Suprapubic skin (tissue), 4 donors: ENCODE data around the gene HYAL2. TPM values are rescaled to one million over a fixed set of nuclear protein-coding genes. Genes with fewer than 3 reads are reported as not detected.
"Not testable (repeated sequence)": the region's sequence is repeated elsewhere in the genome, so short reads cannot be mapped to it uniquely, and the experiment has no call there.

Experiments used
- DNase-seq, 2 donors: peaks; one replicate each; pipeline ENCODE4 v3.0.0-alpha.2; 2019; ENCODE audit warnings: low spot score in 2 of 2
- H3K27ac ChIP-seq: fragments of 200-600 bp; sonication (generic); one replicate; pipeline ENCODE4 v1.5.1; 2019
- H3K27me3 ChIP-seq: fragments of 200-600 bp; sonication (generic); one replicate; pipeline ENCODE4 v1.5.1; 2019
- H3K36me3 ChIP-seq: fragments of 200-600 bp; sonication (generic); one replicate; pipeline ENCODE4 v1.5.1; 2019
- H3K4me1 ChIP-seq: fragments of 200-600 bp; sonication (generic); one replicate; pipeline ENCODE4 v1.5.1; 2019
- H3K4me3 ChIP-seq: fragments of 200-600 bp; sonication (generic); one replicate; pipeline ENCODE4 v1.5.1; 2019; ENCODE audit warnings: mild to moderate bottlenecking
- H3K9me3 ChIP-seq: fragments of 200-600 bp; sonication (generic); one replicate; pipeline ENCODE4 v1.5.1; 2019
- CTCF ChIP-seq, 2 donors: fragments of 200-600 bp in 1 of 2; fragments of 450-650 bp in 1 of 2; sonication (generic) in 1 of 2; IDR thresholded peaks; one replicate each; pipeline ENCODE4 v1.5.1; 2016 to 2019; ENCODE audit warnings: antibody characterized with exemption in 2 of 2, mild to moderate bottlenecking in 1 of 2, moderate library complexity in 1 of 2
- EP300 ChIP-seq: sonication (generic); formaldehyde crosslinking; IDR thresholded peaks from one replicate; pipeline ENCODE4 v1.6.1; 2017; ENCODE audit warnings: antibody characterized with exemption
- POLR2A ChIP-seq, 2 donors: fragments of 450-650 bp; IDR thresholded peaks; one replicate each; pipeline ENCODE4 v1.6.1; 2017; ENCODE audit warnings: antibody characterized with exemption in 2 of 2, mild to moderate bottlenecking in 2 of 2, moderate library complexity in 2 of 2
- POLR2AphosphoS5 ChIP-seq, 3 donors: sonication (generic); formaldehyde crosslinking; IDR thresholded peaks; one replicate each; pipeline ENCODE4 v1.6.1; 2017; ENCODE audit warnings: antibody characterized with exemption in 3 of 3
- WGBS: methylation state at CpG from one replicate; pipeline ENCODE4 v1.1.5; 2018; 5-methylcytosine and 5-hydroxymethylcytosine counted together
- total RNA-seq, 4 donors: library from RNA; depleted of rRNA; stranded (reverse); fragments of >200 nt; gene quantifications; one replicate each; pipeline ENCODE4 v1.1.0, GENCODE V29; 2016

Gene HYAL2
- total RNA-seq, 4 donors from 2014 or later: 47.7 to 87.0 (median 80.3) TPM

- peaks cover 46% of the 10 kb centered on the region for H3K36me3 ChIP-seq
- H3K27ac ChIP-seq: no peak overlapping the region
- no peaks in the 10 kb centered on the region for H3K27me3 ChIP-seq
- TF ChIP-seq EP300 (no peak), POLR2A (IDR thresholded peaks at IDR 0.05) (no peak), CTCF (IDR thresholded peaks at IDR 0.05) (no peak), POLR2AphosphoS5 (IDR thresholded peaks at IDR 0.05) (no peak)
- H3K4me3 ChIP-seq: no peak overlapping the region
- DNase-seq: peak in 1 of 2 donors; percentile 76
- H3K4me1 ChIP-seq: peaks cover 26% of the 10 kb centered on the region
- no peaks in the 10 kb centered on the region for H3K9me3 ChIP-seq
- WGBS: 94% methylated on average over 9 of the region's 16 CpGs
These were observed 32.3 kb downstream of the HYAL2 start for GRCh38 chr3:50290161-50290641.

GRCh38 chr3:50289130-50289529 is 33.4 kb downstream of the HYAL2 start:
- Histone ChIP-seq H3K4me1 (peaks cover 26% of the 10 kb centered on the region), H3K27ac (no peak overlapping the region), H3K4me3 (no peak overlapping the region), H3K36me3 (peaks cover 46% of the 10 kb centered on the region), H3K27me3 (no peaks in the 10 kb centered on the region), H3K9me3 (no peaks in the 10 kb centered on the region)
- TF ChIP-seq EP300: no peak
- no peak for TF ChIP-seq POLR2A (IDR thresholded peaks at IDR 0.05)
- TF ChIP-seq CTCF (IDR thresholded peaks at IDR 0.05): no peak
- TF ChIP-seq POLR2AphosphoS5 (IDR thresholded peaks at IDR 0.05): no peak
- WGBS: 93% methylated on average over 5 of the region's 6 CpGs
- DNase-seq: no peak

GRCh38 chr3:50288387-50289007 is 34.0 kb downstream of the HYAL2 start:
- H3K4me1 ChIP-seq: peaks cover 26% of the 10 kb centered on the region
- no peak overlapping the region for H3K27ac ChIP-seq
- no peak for DNase-seq
- no peak overlapping the region for H3K4me3 ChIP-seq
- no peaks in the 10 kb centered on the region for H3K9me3 ChIP-seq
- TF ChIP-seq EP300 (no peak), POLR2AphosphoS5 (IDR thresholded peaks at IDR 0.05) (no peak), POLR2A (IDR thresholded peaks at IDR 0.05) (no peak), CTCF (IDR thresholded peaks at IDR 0.05) (no peak)
- WGBS: 91% methylated on average over 16 of the region's 23 CpGs
- peaks cover 46% of the 10 kb centered on the region for H3K36me3 ChIP-seq
- no peaks in the 10 kb centered on the region for H3K27me3 ChIP-seq

- Histone ChIP-seq H3K4me1 (peaks cover 14% of the 10 kb centered on the region), H3K36me3 (peaks cover 46% of the 10 kb centered on the region), H3K27me3 (no peaks in the 10 kb centered on the region), H3K27ac (no peak overlapping the region), H3K4me3 (no peak overlapping the region), H3K9me3 (no peaks in the 10 kb centered on the region)
- no peak for DNase-seq
- no peak for TF ChIP-seq CTCF (IDR thresholded peaks at IDR 0.05)
- no peak for TF ChIP-seq EP300
- no peak for TF ChIP-seq POLR2A (IDR thresholded peaks at IDR 0.05)
- no peak for TF ChIP-seq POLR2AphosphoS5 (IDR thresholded peaks at IDR 0.05)
- 100% methylated on average over 1 of the region's 1 CpG for WGBS
These were observed 35.3 kb downstream of the HYAL2 start for GRCh38 chr3:50287262-50287661.

- 86% methylated on average over 12 of the region's 28 CpGs for WGBS
- Histone ChIP-seq H3K27me3 (no peaks in the 10 kb centered on the region), H3K36me3 (peaks cover 46% of the 10 kb centered on the region), H3K4me1 (peaks cover 13% of the 10 kb centered on the region), H3K9me3 (no peaks in the 10 kb centered on the region), H3K27ac (no peak overlapping the region), H3K4me3 (no peak overlapping the region)
- no peak for DNase-seq
- TF ChIP-seq CTCF (IDR thresholded peaks at IDR 0.05) (no peak), EP300 (no peak), POLR2A (IDR thresholded peaks at IDR 0.05) (no peak), POLR2AphosphoS5 (IDR thresholded peaks at IDR 0.05) (no peak)
These were observed 36.0 kb downstream of the HYAL2 start for GRCh38 chr3:50286322-50287227.

- not testable (repeated sequence) for H3K4me3 ChIP-seq, H3K27me3 ChIP-seq, H3K4me1 ChIP-seq, H3K9me3 ChIP-seq, DNase-seq, H3K27ac ChIP-seq
- 78% methylated on average over 6 of the region's 6 CpGs for WGBS
- H3K36me3 ChIP-seq: peaks cover 32% of the 10 kb centered on the region
These were observed 38.4 kb downstream of the HYAL2 start for GRCh38 chr3:50284121-50284520.
